ENCODE measurements around the gene CD59. TPM values are rescaled to one million over a fixed set of nuclear protein-coding genes. Genes with fewer than 3 reads are reported as not detected.

CD59 gene
- total RNA-seq, 1 donor from 2014 or later, result 637 TPM

DNA sequence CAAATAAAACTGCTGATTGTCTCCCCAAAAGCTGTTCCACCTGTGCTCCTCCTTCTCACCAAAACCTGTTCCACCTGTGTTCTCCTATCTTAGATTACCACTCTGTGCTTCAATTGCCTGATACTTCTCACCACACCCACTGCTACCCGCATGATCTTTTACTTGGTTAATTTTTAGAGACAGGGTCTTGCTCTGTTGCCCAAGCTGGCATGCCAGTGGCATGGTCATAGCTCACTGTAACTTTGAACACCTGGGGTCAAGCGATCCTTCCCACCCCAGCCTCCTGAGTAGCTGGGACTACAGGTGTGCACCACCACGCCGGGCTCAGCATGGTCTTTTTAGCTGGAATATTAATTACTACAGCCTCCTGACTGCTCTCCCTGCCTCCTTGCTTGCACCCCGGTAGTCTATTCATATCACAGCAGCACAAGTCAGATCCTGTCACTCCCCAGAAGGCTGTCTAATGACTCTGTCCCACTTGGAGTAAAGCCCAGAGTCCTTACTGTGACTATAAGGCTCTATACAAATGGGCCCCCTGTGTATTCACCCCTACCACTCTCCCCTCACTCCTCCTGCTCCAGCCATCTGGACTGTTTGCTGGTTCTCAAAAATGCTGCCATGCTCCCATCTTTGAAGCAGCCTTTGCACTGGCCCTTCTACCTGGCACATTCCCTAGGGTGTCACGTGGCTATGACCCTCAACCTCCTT lies 39.1 kb downstream of the CD59 start:
- no peak for DNase-seq (ENCODE audit: low spot score in 2 of 2)
- Histone ChIP-seq H3K4me3 (no peak overlapping the region), H3K27me3 (no peaks in the 10 kb centered on the region), H3K27ac (no peak overlapping the region), H3K4me1 (peaks cover 0 to 22% of the 10 kb centered on the region in 2 donors), H3K36me3 (no peaks in the 10 kb centered on the region), H3K9me3 (no peaks in the 10 kb centered on the region)
- intact Hi-C loops (cut with DNase I), result loop anchor here (10.0 kb wide), 2 partner anchors 248 to 558 kb away; no protein-coding TSS in a partner anchor
- TF ChIP-seq, protein P1, sequence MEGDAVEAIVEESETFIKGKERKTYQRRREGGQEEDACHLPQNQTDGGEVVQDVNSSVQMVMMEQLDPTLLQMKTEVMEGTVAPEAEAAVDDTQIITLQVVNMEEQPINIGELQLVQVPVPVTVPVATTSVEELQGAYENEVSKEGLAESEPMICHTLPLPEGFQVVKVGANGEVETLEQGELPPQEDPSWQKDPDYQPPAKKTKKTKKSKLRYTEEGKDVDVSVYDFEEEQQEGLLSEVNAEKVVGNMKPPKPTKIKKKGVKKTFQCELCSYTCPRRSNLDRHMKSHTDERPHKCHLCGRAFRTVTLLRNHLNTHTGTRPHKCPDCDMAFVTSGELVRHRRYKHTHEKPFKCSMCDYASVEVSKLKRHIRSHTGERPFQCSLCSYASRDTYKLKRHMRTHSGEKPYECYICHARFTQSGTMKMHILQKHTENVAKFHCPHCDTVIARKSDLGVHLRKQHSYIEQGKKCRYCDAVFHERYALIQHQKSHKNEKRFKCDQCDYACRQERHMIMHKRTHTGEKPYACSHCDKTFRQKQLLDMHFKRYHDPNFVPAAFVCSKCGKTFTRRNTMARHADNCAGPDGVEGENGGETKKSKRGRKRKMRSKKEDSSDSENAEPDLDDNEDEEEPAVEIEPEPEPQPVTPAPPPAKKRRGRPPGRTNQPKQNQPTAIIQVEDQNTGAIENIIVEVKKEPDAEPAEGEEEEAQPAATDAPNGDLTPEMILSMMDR (IDR thresholded peaks at IDR 0.05), result no peak

- Histone ChIP-seq H3K4me1 (peaks cover 3 to 19% of the 10 kb centered on the region in 2 donors), H3K9me3 (no peaks in the 10 kb centered on the region), H3K27me3 (no peaks in the 10 kb centered on the region), H3K4me3 (no peak overlapping the region), H3K36me3 (no peaks in the 10 kb centered on the region), H3K27ac (no peak overlapping the region)
- DNase-seq (ENCODE audit: low spot score in 2 of 2), result no peak
- TF ChIP-seq, protein P1 (IDR thresholded peaks at IDR 0.05), result no peak
- intact Hi-C loops (cut with DNase I), result loop anchor here (10.0 kb wide), 2 partner anchors 248 to 558 kb away; no protein-coding TSS in a partner anchor
Measured at GRCh38 chr11:33696411-33696810, 39.8 kb downstream of the CD59 start.

- Histone ChIP-seq H3K9me3 (no peaks in the 10 kb centered on the region), H3K4me3 (no peak overlapping the region), H3K36me3 (no peaks in the 10 kb centered on the region), H3K4me1 (peaks cover 6 to 27% of the 10 kb centered on the region in 2 donors), H3K27me3 (no peaks in the 10 kb centered on the region), H3K27ac (peak overlapping the region in 1 of 2 donors; percentile 46)
- no peak for DNase-seq (ENCODE audit: low spot score in 2 of 2)
- intact Hi-C loops (cut with DNase I), result loop anchor here (10.0 kb wide), 2 partner anchors 250 to 560 kb away; no protein-coding TSS in a partner anchor
- TF ChIP-seq, protein P1 (IDR thresholded peaks at IDR 0.05), result no peak
Measured at GRCh38 chr11:33695051-33695566, 41.1 kb downstream of the CD59 start.

- no peak overlapping the region for H3K4me3 ChIP-seq
- intact Hi-C loops (cut with DNase I), result loop anchor here (5.0 to 10.0 kb wide), 3 partner anchors 250 to 663 kb away; partner anchors contain the start of gene ABTB2
- H3K27ac ChIP-seq, result peak overlapping the region in 1 of 2 donors; percentile 46
- peaks cover 6 to 25% of the 10 kb centered on the region in 2 donors for H3K4me1 ChIP-seq
- no peaks in the 10 kb centered on the region for H3K36me3 ChIP-seq
- no peaks in the 10 kb centered on the region for H3K27me3 ChIP-seq
- TF ChIP-seq, protein P1 (IDR thresholded peaks at IDR 0.05), result no peak
- DNase-seq (ENCODE audit: low spot score in 2 of 2), result no peak
- H3K9me3 ChIP-seq, result no peaks in the 10 kb centered on the region
Measured at GRCh38 chr11:33694346-33695050, 41.7 kb downstream of the CD59 start.

GRCh38 chr11:33692541-33692940 lies 43.7 kb downstream of the CD59 start:
- Histone ChIP-seq H3K4me1 (peaks cover 6 to 25% of the 10 kb centered on the region in 2 donors), H3K27ac (peak overlapping the region; percentile 84 to 89), H3K36me3 (no peaks in the 10 kb centered on the region), H3K4me3 (peak overlapping the region in 1 of 2 donors; percentile 15), H3K9me3 (peaks cover 0 to 2% of the 10 kb centered on the region in 2 donors), H3K27me3 (no peaks in the 10 kb centered on the region)
- intact Hi-C loops (cut with DNase I), result loop anchor here (1.0 to 10.0 kb wide), 4 partner anchors 8 to 665 kb away; partner anchors contain the start of genes ABTB2 and C11orf91
- no peak for DNase-seq (ENCODE audit: low spot score in 2 of 2)
- TF ChIP-seq, protein P1 (IDR thresholded peaks at IDR 0.05), result no peak

Measured in ascending aorta (tissue), 2 donors.